A549 treated with dexamethasone at 1 μM for 4 hours (cell line): Measurements from ENCODE around the gene ACAD11. TPM values are rescaled to one million over a fixed set of nuclear protein-coding genes. Genes with fewer than 3 reads are reported as not detected.

Experiments used
- total RNA-seq: library from RNA; stranded (reverse); fragments of 200-300 nt; extraction: Qiagen RNA extraction; gene quantifications from 5 replicates; pipeline ENCODE4 v1.2.3, GENCODE V29; 2022

The ACAD11 gene
- total RNA-seq, result 3.9 to 5.2 TPM (median 4.5 TPM) in 5 replicates

GRCh38 chr3:132659365-132660051, at the start of gene ACAD11:
Gene ACAD11, minus strand, starts transcription at chr3:132659809. Its CDS starts 58 bp downstream, at chr3:132659751.

GRCh38 chr3:132660052-132660810, 622 bp upstream of the ACAD11 start, which contains the start of gene UBA5:
Gene UBA5, plus strand, starts transcription at chr3:132660329. Its CDS starts 209 bp downstream, at chr3:132660538.

GRCh38 chr3:132596816-132597433, 62.7 kb downstream of the ACAD11 start, which contains the start of gene ACKR4:
Gene ACKR4, plus strand, starts transcription at chr3:132597270. Its CDS starts 3,128 bp downstream, at chr3:132600398.

Other genes with a start within 250 kb of the ACAD11 start
- 11.3 to 16.0 TPM (median 13.8 TPM) in 5 replicates for gene DNAJC13, start 242.3 kb downstream of the ACAD11 start, total RNA-seq
- gene ACKR4, start 62.5 kb downstream of the ACAD11 start, total RNA-seq, result 0.04 TPM in 1 of 5 replicates, not detected in the others
- gene UBA5, start 520 bp upstream of the ACAD11 start, total RNA-seq, result 22.0 to 27.7 TPM (median 24.7 TPM) in 5 replicates
- gene NPHP3, start 62.6 kb upstream of the ACAD11 start, total RNA-seq, result 6.8 to 9.8 TPM (median 8.3 TPM) in 5 replicates